ENCODE results near the gene CNN2. TPM values are rescaled to one million over a fixed set of nuclear protein-coding genes. Genes with fewer than 3 reads are reported as not detected.

CNN2 gene
- total RNA-seq, 1 donor: 508 TPM

GRCh38 chr19:1032264-1032867 lies 6.0 kb downstream of the CNN2 start:
- no peak for DNase-seq (ENCODE audit: low read depth)
- TF ChIP-seq CTCF (IDR thresholded peaks at IDR 0.05; ENCODE audit: insufficient read depth, low read depth, low read length): no peak
- H3K4me3 ChIP-seq (ENCODE audit: low read depth, low read length): no peak overlapping the region

GRCh38 chr19:1035998-1036621 lies 9.7 kb downstream of the CNN2 start:
- TF ChIP-seq CTCF (IDR thresholded peaks at IDR 0.05; ENCODE audit: insufficient read depth, low read depth, low read length): peak; percentile 23
- DNase-seq (ENCODE audit: low read depth): no peak
- H3K4me3 ChIP-seq (ENCODE audit: low read depth, low read length): no peak overlapping the region

- no peak overlapping the region for H3K4me3 ChIP-seq (ENCODE audit: low read depth, low read length)
- TF ChIP-seq CTCF (IDR thresholded peaks at IDR 0.05; ENCODE audit: insufficient read depth, low read depth, low read length): no peak
- DNase-seq (ENCODE audit: low read depth): no peak
Measured at GRCh38 chr19:1037621-1038064, 11.2 kb downstream of the CNN2 start.

- no peak for DNase-seq (ENCODE audit: low read depth)
- TF ChIP-seq CTCF (IDR thresholded peaks at IDR 0.05; ENCODE audit: insufficient read depth, low read depth, low read length): no peak
- no peak overlapping the region for H3K4me3 ChIP-seq (ENCODE audit: low read depth, low read length)
Measured at GRCh38 chr19:1038978-1039645, 12.7 kb downstream of the CNN2 start.

- no peak for TF ChIP-seq CTCF (IDR thresholded peaks at IDR 0.05; ENCODE audit: insufficient read depth, low read depth, low read length)
Measured at GRCh38 chr19:1039646-1040475, 13.5 kb downstream of the CNN2 start, which contains the start of gene ABCA7. ABCA7 (plus strand) TSS chr19:1040107; CDS start chr19:1041362, 1,255 bp downstream.

GRCh38 chr19:1040476-1041271 lies 14.3 kb downstream of the CNN2 start:
- DNase-seq (ENCODE audit: low read depth): peak; percentile 96
- peak overlapping the region; percentile 66 for H3K4me3 ChIP-seq (ENCODE audit: low read depth, low read length)
- TF ChIP-seq CTCF (IDR thresholded peaks at IDR 0.05; ENCODE audit: insufficient read depth, low read depth, low read length): no peak

More at GRCh38 chr19:1039646-1040475, 13.5 kb downstream of the CNN2 start, which contains the start of gene ABCA7:
- peak; percentile 98 for DNase-seq (ENCODE audit: low read depth)
- H3K4me3 ChIP-seq (ENCODE audit: low read depth, low read length): peak within 1 kb of the TSS; percentile 66
